MM.1S (cell line): Measurements from ENCODE around the gene OSBPL8.

Experiments used
- DNase-seq: peaks from one replicate; pipeline ENCODE4 v3.0.0-alpha.2; 2015
- H2AFZ ChIP-seq: fragments of 300-600 bp; sonication (generic); 2 replicates; pipeline ENCODE4 v1.6.0; 2016; ENCODE audit warnings: antibody characterized with exemption, low read length
- H3F3A ChIP-seq: fragments of 300-600 bp; sonication (generic); 2 replicates; pipeline ENCODE4 v1.6.1; 2016; ENCODE audit warnings: mild to moderate bottlenecking, antibody characterized with exemption, low read length, moderate library complexity, mixed read lengths; ENCODE audit not compliant: insufficient read depth
- H3K27ac ChIP-seq: fragments of 300-600 bp; sonication (generic); 2 replicates; pipeline ENCODE4 v1.5.1; 2016; ENCODE audit warnings: mild to moderate bottlenecking, low read length
- H3K27me3 ChIP-seq: fragments of 300-600 bp; sonication (generic); replicated peaks from 2 replicates; pipeline ENCODE4 v1.6.0; 2016; ENCODE audit warnings: low read length; ENCODE audit not compliant: insufficient read depth
- H3K36me3 ChIP-seq: fragments of 300-600 bp; sonication (generic); replicated peaks from 2 replicates; pipeline ENCODE4 v1.6.1; 2016; ENCODE audit warnings: mild to moderate bottlenecking, low read length, mixed read lengths; ENCODE audit not compliant: insufficient read depth
- H3K4me1 ChIP-seq: fragments of 300-600 bp; sonication (generic); 2 replicates; pipeline ENCODE4 v1.6.1; 2016; ENCODE audit warnings: low read length, mixed read lengths
- H3K4me2 ChIP-seq: fragments of 300-600 bp; sonication (generic); 2 replicates; pipeline ENCODE4 v1.6.0; 2016; ENCODE audit warnings: low read depth, low read length
- H3K4me3 ChIP-seq: fragments of 300-600 bp; sonication (generic); 2 replicates; pipeline ENCODE4 v1.5.1; 2016; ENCODE audit warnings: low read length, mixed read lengths
- H3K79me2 ChIP-seq: fragments of 300-600 bp; sonication (generic); 2 replicates; pipeline ENCODE4 v1.6.1; 2016; ENCODE audit warnings: mixed run types, low read length, mixed read lengths
- H3K9ac ChIP-seq: fragments of 300-600 bp; sonication (generic); 2 replicates; pipeline ENCODE4 v1.6.1; 2016; ENCODE audit warnings: low read length, mixed read lengths
- H3K9me2 ChIP-seq: fragments of 300-600 bp; sonication (generic); replicated peaks from 2 replicates; pipeline ENCODE4 v1.6.1; 2016; ENCODE audit warnings: mild to moderate bottlenecking, low read length, mixed read lengths; ENCODE audit not compliant: insufficient read depth
- H3K9me3 ChIP-seq: fragments of 300-600 bp; sonication (generic); replicated peaks from 2 replicates; pipeline ENCODE4 v1.6.1; 2016; ENCODE audit warnings: mild to moderate bottlenecking, low read length, mixed read lengths; ENCODE audit not compliant: insufficient read depth
- H4K20me1 ChIP-seq: fragments of 300-600 bp; sonication (generic); 2 replicates; pipeline ENCODE4 v1.6.1; 2016; ENCODE audit warnings: mild to moderate bottlenecking, low read length, moderate library complexity, mixed read lengths; ENCODE audit not compliant: insufficient read depth
- CTCF ChIP-seq: fragments of 300-600 bp; sonication (generic); IDR thresholded peaks from 2 replicates; pipeline ENCODE4 v1.5.1; 2016; ENCODE audit warnings: antibody characterized with exemption, low read length, mixed read lengths
- EZH2 ChIP-seq: fragments of 300-600 bp; sonication (generic); optimal IDR thresholded peaks from 2 replicates; pipeline ENCODE3; 2017; ENCODE audit warnings: low read depth, mild to moderate bottlenecking, antibody characterized with exemption, low read length, mixed read lengths
- EZH2phosphoT487 ChIP-seq: fragments of 300-600 bp; sonication (generic); IDR thresholded peaks from 2 replicates; pipeline ENCODE4 v1.6.1; 2018; ENCODE audit warnings: antibody characterized with exemption, low read length

The OSBPL8 gene

GRCh38 chr12:76530516-76530915 is 29.1 kb downstream of the OSBPL8 start:
- H3K9me3 ChIP-seq = no peaks in the 10 kb centered on the region
- no peaks in the 10 kb centered on the region for H3K27me3 ChIP-seq
- H3K79me2 ChIP-seq = peaks cover 53% of the 10 kb centered on the region
- H3K9ac ChIP-seq = no peak overlapping the region
- TF ChIP-seq CTCF (no peak), EZH2phosphoT487 (no peak), EZH2 (no peak)
- H3K27ac ChIP-seq = no peak overlapping the region
- no peak overlapping the region for H3K4me2 ChIP-seq
- no peaks in the 10 kb centered on the region for H3K36me3 ChIP-seq
- H3F3A ChIP-seq = no peaks in the 10 kb centered on the region
- no peak overlapping the region for H2AFZ ChIP-seq
- no peaks in the 10 kb centered on the region for H3K9me2 ChIP-seq
- H3K4me3 ChIP-seq = no peak overlapping the region
- no peak for DNase-seq
- H3K4me1 ChIP-seq = no peaks in the 10 kb centered on the region
- no peaks in the 10 kb centered on the region for H4K20me1 ChIP-seq

GRCh38 chr12:76529226-76529918 is 30.2 kb downstream of the OSBPL8 start:
- Histone ChIP-seq H3K27ac (no peak overlapping the region), H4K20me1 (no peaks in the 10 kb centered on the region), H3K27me3 (no peaks in the 10 kb centered on the region), H3K4me2 (no peak overlapping the region), H3K9me3 (no peaks in the 10 kb centered on the region), H3F3A (no peaks in the 10 kb centered on the region), H3K9me2 (no peaks in the 10 kb centered on the region), H3K4me1 (no peaks in the 10 kb centered on the region), H3K36me3 (no peaks in the 10 kb centered on the region), H3K4me3 (no peak overlapping the region), H2AFZ (no peak overlapping the region), H3K9ac (no peak overlapping the region), H3K79me2 (peaks cover 44% of the 10 kb centered on the region)
- DNase-seq = no peak
- TF ChIP-seq CTCF (no peak), EZH2 (no peak), EZH2phosphoT487 (no peak)

GRCh38 chr12:76523408-76523807 is 36.2 kb downstream of the OSBPL8 start:
- no peaks in the 10 kb centered on the region for H4K20me1 ChIP-seq
- peaks cover 53% of the 10 kb centered on the region for H3K79me2 ChIP-seq
- H3K9me2 ChIP-seq = no peaks in the 10 kb centered on the region
- no peak overlapping the region for H3K9ac ChIP-seq
- DNase-seq = no peak
- H3K4me2 ChIP-seq = no peak overlapping the region
- H3K4me3 ChIP-seq = no peak overlapping the region
- no peaks in the 10 kb centered on the region for H3K9me3 ChIP-seq
- no peaks in the 10 kb centered on the region for H3K27me3 ChIP-seq
- no peaks in the 10 kb centered on the region for H3K36me3 ChIP-seq
- H3K4me1 ChIP-seq = no peaks in the 10 kb centered on the region
- no peak overlapping the region for H3K27ac ChIP-seq
- no peak for TF ChIP-seq EZH2
- TF ChIP-seq EZH2phosphoT487 = no peak
- no peak for TF ChIP-seq CTCF
- no peaks in the 10 kb centered on the region for H3F3A ChIP-seq
- H2AFZ ChIP-seq = no peak overlapping the region
